Measurements from ENCODE around the gene MAP4K4.
"Not testable (repeated sequence)": the region's sequence is repeated elsewhere in the genome, so short reads cannot be mapped to it uniquely, and the experiment has no call there.

MAP4K4 gene

GRCh38 chr2:101766337-101766736, 68.8 kb downstream of the MAP4K4 start:
- DNase-seq (ENCODE audit: low read depth in 2 of 3, low spot score in 2 of 3) = no peak

GRCh38 chr2:101766871-101767739, 69.6 kb downstream of the MAP4K4 start:
- no peak for DNase-seq (ENCODE audit: low read depth in 2 of 3, low spot score in 2 of 3)

DNA sequence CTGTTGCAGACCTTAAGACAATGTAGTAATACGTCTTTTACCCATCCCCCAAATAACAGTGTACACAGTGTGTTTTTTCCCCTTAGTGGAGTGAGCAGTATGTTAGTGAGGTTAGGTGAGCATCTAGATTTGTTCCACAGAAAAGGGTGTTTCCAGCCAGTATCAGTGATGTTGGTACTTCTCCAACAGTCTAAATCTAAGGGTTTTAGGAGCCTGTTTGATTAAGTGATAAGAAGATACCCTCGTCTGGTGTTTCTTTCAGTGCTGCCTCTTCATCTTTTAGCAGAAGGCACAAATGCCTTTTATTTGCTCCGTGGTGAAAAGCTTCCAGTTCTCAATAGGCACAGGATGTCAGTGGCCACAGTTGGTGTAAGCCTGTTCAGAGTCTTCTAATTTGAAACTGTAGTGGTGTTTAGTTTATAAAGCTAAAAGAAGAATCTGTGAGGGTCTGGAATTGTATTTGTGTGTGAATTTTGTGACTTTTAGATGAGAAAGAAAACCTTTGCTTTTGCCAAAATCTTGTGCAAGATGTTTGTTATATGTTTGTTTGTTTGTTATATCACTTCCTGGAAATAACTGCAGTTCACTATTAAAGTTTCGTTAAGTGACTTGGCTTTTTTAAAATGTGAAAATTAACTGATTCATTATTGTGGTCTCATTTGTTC, 71.2 kb downstream of the MAP4K4 start:
- no peak for DNase-seq (ENCODE audit: low read depth in 2 of 3, low spot score in 2 of 3)

DNA sequence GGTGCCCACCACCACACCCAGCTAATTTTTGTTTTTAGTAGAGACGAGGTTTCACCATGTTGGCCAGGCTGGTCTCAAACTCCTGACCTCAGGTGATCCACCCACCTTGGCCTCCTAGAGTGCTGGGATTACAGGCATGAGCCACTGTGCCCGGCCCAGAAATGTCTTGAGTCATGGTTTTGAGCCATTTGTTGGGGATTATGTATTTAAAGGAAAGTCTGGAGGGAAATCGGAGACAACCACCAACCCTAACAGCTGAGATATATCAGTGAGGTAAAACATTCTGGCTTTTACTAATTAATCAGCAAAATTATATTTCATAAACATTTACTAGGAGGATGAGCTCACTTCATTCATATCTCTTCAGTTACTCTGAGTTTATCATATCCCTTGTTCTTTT, 72.2 kb downstream of the MAP4K4 start:
- DNase-seq (ENCODE audit: low read depth in 2 of 3, low spot score in 2 of 3) = not testable (repeated sequence)

DNA sequence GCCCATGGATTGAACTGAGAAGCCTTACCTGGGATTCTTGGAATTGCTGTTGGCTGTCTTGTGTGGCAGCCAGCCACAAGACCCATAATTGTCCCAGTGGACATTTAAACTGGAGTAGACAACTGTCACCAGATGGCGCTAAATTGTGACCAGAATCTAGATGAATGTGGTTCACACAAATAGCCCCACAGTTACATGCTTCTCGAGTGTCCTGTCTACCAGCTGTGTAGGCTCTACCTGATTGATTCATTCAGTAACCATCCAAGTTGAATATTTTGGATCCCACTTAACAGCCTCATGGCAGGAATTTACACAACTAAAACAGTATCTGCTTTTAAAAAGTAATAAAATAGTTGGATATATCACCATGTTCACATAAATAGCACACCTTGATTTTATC, 73.2 kb downstream of the MAP4K4 start:
- DNase-seq (ENCODE audit: low read depth in 2 of 3, low spot score in 2 of 3) = no peak

- DNase-seq (ENCODE audit: low read depth in 2 of 3, low spot score in 2 of 3) = no peak
Observed at GRCh38 chr2:101771227-101771902, 73.9 kb downstream of the MAP4K4 start.

GRCh38 chr2:101771910-101772321, 74.4 kb downstream of the MAP4K4 start:
- no peak for DNase-seq (ENCODE audit: low read depth in 2 of 3, low spot score in 2 of 3)

- no peak for DNase-seq (ENCODE audit: low read depth in 2 of 3, low spot score in 2 of 3)
Observed at GRCh38 chr2:101773137-101773536, 75.6 kb downstream of the MAP4K4 start.

DNA sequence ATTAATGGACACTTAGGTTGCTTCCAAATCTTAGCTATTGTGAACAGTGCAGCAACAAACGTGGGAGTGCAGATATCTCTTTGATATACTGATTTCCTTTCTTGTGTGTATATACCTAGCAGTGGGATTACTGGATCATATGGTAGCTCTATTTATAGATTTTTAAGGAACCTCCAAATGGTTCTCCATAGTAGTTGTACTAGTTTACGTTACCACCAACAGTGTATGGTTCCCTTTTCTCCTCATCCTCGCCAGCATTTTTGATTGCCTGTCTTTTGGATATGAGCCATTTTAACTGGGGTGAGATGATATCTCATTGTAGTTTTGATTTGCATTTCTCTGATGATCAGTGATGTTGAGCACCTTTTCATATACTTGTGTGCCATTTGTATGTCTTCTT, 76.5 kb downstream of the MAP4K4 start:
- DNase-seq (ENCODE audit: low read depth in 2 of 3, low spot score in 2 of 3) = not testable (repeated sequence)

DNA sequence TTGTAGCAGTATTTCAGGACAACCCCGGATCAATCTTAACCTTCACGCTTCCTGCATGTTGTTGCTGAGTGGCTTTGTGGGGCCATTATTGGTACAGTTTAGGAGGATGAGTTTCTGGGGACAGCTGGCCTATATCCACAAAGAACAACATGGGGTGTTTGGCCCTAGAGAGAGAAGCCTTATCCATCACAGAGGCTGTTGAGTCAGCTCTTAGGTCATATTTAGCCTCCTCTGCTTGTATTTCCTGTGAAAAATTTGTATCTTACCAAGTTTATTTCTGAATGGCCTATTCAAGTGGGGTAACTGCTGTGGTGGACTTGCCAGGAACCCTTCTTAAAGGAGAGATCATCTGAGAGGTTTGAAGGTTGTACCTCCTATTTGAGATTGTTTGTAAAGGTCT, 77.6 kb downstream of the MAP4K4 start:
- no peak for DNase-seq (ENCODE audit: low read depth in 2 of 3, low spot score in 2 of 3)

DNA sequence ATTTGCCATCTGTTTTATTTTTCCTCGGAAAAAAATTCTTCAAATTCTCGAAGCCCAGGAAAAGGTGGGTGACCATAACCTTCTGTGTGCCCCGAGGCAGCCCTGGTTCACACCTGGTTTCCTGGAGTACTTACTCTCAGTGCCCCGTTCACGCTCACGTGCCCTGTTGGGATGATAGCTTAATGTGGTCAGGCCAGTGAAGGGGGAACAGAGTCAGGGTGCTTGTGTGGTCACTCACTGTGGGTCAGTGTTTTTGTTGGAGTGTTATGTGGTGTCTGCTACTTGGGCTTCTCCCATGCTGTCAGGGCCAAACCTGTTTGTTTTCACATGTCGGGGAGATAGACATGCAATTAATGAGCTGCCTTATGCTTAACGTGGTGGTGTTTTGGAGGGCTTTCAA, 78.1 kb downstream of the MAP4K4 start:
- DNase-seq (ENCODE audit: low read depth in 2 of 3, low spot score in 2 of 3) = no peak

DNA sequence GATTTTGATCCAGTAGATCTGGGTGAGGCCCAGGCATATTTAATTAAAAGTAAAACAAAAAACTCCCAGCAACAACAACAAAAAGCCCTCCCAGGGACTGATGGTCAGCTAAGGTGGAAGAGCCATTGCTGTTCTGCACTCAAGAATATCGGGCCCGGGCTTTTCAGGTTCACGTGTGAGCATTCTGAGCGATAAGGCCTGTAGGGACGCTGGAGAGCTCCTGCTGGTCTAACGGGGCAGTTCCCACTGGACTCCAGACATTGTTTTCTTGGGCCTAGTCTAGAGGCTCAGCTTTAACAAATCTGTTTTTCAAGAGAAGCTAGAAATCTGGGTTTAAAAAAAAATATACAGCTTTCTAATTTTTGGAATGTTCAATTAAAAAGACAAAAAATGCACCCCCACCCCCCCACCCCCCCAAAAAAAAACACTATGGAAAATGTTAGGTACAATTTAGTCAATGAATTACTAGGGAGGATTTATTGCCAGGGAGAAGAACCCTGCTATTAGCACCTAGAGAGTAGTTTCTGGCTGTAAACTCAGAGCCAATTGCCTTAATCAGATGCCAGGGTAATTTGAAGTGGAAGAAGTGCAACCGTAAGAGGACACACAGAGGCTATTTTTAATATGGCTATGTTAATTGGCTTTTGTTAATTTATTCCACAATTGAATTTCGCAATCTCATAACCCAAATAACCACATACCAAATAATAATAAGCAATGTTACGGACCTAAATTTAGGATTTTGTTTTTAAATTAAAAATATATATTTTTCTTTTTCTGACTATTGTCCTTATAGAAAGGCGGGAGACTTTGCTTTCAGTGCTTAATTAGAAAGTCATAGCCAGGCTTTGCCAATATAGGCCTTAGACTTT, 78.9 kb downstream of the MAP4K4 start:
- DNase-seq (ENCODE audit: low read depth in 2 of 3, low spot score in 2 of 3) = no peak

DNA sequence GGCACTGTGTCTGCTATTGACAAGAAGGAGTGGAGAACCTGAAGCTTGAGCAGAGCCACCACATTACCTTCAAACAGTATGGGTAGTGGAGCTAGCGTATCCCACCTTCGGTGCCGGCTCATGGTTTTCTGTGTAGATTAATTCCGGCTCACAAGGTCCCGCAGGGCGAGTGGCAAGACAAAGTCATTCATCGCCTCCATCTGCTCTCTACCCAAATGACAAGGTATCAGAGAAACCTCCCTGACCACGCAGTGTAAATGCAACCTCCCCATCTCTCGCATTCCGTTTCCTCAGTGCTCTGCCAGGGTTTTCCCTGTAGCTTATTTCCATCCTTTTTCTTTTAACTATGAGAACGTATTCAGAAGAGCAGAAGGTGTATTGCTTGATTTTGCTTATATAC, 79.8 kb downstream of the MAP4K4 start:
- no peak for DNase-seq (ENCODE audit: low read depth in 2 of 3, low spot score in 2 of 3)

GRCh38 chr2:101778102-101778501, 80.6 kb downstream of the MAP4K4 start:
- DNase-seq (ENCODE audit: low read depth in 2 of 3, low spot score in 2 of 3) = no peak

DNA sequence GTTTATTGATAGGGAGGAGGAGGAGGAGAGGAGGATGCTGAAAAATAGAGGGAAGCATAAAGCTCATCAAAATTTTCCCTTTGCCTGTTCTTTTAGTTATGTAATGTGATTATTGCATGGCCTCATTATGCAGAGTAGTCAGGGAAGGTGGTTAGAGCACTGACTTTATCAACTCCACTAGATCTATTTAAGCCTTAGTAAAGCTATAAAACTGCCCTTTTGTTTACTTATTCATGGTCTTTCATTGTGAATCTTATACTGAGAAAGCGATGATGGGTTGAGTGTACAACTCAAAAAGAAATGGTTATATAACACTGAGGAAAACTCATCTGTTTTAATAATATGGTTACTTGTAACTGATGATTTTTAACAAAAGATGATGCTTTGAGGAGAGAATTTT, 81.7 kb downstream of the MAP4K4 start:
- DNase-seq (ENCODE audit: low read depth in 2 of 3, low spot score in 2 of 3) = no peak

DNA sequence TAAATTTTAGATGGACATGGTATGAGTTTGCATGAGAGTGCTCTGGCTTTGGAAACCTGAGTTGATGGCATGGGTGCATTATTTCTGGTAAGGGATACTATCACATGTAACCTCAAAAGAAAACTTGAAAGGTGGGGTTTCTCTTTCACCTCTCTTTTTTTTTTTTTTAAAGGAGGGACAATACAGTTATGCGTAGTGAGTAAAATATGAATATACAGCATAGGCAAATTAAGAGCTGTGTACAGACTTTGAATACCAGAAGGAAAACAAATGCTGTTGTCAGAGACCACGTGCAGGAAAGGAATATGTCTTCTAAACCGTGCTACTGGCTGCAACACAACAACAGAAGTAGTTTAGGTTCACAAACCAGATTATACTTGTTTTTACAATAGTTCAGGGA, 82.1 kb downstream of the MAP4K4 start:
- no peak for DNase-seq (ENCODE audit: low read depth in 2 of 3, low spot score in 2 of 3)

DNA sequence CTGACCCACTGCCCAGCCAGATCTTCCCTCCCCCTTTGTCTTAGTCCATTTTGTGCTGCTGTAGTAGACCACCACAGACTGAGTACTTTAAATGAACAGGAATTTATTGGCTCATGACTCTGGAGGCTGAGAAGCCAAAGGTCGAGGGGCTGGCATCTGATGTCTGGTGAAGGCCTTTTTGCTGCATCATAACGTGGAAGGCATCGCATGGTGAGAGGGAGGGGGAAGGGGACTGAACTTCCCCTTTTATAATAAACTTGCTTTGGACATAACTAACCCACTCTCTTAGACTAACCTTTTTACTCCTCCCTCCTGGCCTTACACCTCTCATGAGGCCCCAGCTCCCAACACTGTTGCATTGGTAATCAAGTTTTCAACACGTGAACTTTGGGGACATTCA, 83.8 kb downstream of the MAP4K4 start:
- no peak for DNase-seq (ENCODE audit: low read depth in 2 of 3, low spot score in 2 of 3)

- no peak for DNase-seq (ENCODE audit: low read depth in 2 of 3, low spot score in 2 of 3)
Observed at GRCh38 chr2:101781791-101782426, 84.4 kb downstream of the MAP4K4 start.

GRCh38 chr2:101782427-101782792, 84.9 kb downstream of the MAP4K4 start:
- DNase-seq (ENCODE audit: low read depth in 2 of 3, low spot score in 2 of 3) = no peak

GRCh38 chr2:101787097-101787496, 89.6 kb downstream of the MAP4K4 start:
- DNase-seq (ENCODE audit: low read depth in 2 of 3, low spot score in 2 of 3) = no peak

DNA sequence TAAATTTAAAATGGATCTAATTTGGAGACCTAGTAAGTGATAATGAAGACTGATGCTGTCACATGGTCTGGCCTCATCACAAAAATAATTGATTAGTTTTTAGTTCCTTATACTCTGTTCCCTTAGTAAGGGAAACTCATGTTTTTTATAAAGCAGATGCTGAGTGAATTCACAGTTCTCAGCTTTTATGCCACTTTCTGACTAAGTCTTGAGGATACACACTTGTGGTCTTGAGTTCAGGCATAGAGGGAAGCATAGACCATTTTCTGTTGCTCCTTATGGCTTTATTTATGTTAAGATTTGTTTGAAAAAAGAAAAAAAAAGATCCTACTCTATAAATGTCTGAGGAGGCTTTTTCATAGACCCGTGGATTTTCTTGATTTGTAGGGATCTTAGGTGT, 91.1 kb downstream of the MAP4K4 start:
- no peak for DNase-seq (ENCODE audit: low read depth in 2 of 3, low spot score in 2 of 3)
